Activated CD4-positive, alpha-beta T cell treated with anti-CD3 and anti-CD28 coated beads for 24 hours (primary cell): ENCODE results near the gene ALLC.
"Not testable (repeated sequence)": the region's sequence is repeated elsewhere in the genome, so short reads cannot be mapped to it uniquely, and the experiment has no call there.

ENCODE experiments used
- DNase-seq, 2 donors: peaks; one replicate each; pipeline ENCODE4 v3.0.0-alpha.2; 2020; ENCODE audit warnings: low read depth in 2 of 2

ALLC gene

GRCh38 chr2:3654531-3655225, 3.3 kb upstream of the ALLC start:
- DNase-seq = no peak

DNA sequence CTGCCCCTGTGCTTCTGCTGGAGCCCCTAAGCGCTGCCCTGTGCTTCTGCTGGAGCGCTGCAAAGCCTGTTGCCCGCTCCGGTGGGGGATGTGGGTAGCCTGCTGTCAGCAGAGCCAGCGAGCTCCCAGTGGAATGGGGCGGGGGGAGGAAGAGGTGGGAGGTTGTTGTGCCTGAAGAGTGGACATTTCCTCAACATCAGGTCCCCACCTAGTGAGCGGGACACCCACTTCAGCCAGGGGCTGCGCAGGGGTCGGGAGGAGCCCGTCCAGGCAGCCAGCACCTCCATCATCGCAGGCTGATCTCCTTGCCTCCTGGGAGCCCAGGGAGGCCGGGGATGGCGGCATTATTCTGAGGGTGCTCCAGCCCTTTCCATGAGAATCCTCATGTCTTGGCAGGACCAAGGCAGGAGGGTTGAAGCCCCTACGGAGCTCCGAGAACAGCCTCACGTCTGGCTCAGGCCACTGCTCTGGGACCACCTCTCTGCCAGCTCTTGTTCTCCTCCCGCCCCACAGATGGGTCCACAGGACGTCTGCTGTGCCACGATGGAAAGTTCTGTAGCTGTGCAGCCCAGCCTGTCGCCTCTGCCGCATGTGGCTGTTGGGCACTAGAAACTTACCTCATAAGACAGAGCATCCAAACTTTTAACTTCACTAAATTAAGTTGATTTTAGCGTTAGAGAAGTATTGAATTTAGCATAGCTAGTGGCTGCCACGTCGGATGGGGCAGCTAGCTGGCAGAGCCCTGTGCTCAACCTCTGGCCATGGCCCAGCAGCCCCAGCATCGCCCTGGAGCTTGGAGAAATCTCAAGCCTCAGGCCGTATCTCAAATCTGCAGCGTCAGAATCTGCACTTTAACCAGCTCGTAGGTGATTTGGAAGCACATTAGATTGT, 1.9 kb upstream of the ALLC start:
- no peak for DNase-seq

DNA sequence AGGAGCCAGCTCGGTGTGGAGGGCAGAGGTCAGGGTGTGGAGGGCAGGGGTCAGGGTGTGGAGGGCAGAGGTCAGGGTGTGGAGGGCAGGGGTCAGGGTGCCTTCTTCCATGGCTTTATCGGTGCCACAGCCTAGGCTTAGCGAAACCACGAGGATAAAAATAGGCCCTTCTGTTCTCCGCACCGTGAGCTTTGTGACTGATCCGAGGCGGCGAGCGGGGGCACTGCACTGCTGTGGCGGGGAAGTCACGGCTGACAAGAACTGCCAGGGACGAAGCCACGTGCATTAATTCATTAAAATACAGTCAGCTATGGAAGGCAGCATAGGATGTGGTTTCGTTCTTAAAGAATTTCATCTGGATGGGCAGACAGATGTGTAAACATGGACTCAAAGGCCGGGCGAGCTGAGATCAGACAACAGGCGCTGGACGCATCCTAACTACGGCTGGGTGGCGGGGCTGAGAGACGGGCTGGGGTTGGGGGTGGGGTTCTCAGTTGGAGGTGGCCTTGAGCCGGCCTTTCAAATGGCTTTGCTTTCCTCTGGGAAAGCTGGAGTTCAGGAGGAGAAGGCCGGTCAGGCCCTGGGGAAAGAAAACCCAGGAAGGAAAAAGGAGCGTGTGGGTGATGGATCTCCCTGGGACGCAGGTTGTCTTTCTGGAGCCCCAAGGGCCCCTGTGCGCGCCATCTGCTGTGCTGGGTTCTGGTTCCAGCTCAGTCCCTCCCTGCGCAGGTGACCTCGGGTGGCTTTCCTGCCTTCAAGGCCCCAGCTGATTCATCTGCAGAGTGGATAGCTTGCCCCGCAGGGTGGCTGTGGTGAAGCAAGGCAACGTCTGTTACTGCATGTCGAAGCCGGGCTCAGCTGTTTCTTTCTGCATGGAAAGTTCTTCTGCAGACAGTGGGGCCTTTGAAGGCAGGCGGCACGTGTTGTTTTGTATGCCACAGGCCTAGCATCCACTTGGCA, 958 bp upstream of the ALLC start:
- DNase-seq = no peak

DNA sequence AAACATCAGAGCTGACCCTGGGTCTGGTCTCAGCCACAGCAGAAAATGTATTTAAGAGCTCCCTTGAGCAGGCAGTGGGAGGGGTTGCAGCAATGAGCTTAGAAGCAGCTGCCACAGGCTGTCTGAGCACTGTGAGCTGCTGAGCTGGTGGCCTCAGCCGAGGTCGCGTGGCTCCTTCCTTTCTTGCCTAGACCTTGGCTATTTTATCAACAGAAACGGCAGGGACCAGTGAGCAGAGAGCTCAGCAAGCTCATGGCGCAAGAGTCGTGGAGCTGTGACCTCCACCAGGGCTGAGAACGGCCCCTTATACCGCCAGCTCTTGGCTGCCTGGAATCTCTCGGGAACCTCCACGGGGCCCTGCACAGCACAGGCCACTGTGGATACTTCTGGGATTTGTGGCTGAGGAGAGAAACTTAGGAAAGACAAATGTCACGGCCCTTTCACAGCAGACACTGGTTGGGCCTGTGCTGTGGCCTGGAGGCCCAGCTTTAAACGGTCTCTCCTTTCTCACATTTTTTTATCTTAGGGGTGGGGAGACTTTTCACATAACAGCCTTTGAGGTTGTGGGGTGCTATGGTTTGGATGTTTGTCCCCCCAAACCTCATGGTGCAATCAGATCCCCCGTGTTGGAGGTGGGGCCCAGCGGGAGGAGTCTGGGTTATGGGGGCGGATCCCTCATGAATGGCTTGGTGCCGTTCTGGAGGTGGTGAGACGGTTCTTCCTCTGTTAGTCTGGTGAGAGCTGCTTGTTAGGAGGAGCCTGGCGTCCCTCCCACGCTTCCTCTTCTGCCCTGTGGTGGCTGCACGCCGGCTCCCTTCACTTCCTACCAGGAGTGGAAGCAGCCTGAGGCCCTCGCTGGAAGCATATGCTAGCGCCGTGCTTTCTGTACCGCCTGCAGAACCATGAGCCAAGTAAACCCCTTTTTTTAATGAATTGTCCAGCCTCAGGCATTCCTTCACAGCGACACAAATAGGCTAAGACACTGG, 1.7 kb downstream of the ALLC start:
- no peak for DNase-seq

- not testable (repeated sequence) for DNase-seq
These were observed 2.6 kb downstream of the ALLC start for GRCh38 chr2:3660640-3661039.

- DNase-seq = no peak
These were observed 3.2 kb downstream of the ALLC start for GRCh38 chr2:3661149-3661660.

DNA sequence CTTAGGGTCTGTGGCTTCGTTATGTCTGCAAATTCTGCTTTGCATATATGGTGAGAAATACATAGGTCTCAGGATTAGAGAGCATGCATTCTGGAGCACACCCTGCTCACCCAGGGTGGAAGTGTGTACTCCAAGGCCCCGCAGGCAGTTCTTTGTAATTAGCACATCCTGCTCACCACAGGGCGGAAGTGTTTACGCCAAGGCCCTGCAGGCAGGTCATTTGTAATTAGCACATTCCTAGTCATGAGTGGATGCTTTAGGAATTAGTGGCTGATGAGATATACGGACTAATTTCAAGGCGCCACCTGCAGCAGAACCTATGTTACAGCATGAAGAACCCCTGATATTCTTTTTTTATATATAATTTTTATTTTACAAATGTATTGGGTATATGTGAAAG, 4.2 kb downstream of the ALLC start:
- DNase-seq = no peak

DNA sequence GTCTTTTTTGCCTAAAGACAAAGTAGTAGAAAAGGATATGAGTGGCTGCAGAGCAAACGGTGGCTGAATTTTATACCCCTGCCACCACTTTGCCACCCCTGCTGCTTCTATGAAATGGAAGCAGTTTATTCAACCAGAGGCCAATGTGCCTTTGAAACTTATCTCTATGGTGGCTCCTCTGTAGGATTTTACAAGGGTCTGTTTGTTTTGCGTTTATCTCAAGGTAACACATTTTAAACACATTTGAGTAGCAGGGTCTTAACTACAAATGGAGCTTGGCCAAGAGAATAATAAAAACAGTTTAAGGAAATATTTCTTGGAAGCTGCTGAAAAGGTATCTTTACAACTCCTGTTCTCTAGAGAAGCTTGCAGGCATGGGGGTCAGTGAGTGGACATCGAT, 6.1 kb downstream of the ALLC start:
- no peak for DNase-seq

DNA sequence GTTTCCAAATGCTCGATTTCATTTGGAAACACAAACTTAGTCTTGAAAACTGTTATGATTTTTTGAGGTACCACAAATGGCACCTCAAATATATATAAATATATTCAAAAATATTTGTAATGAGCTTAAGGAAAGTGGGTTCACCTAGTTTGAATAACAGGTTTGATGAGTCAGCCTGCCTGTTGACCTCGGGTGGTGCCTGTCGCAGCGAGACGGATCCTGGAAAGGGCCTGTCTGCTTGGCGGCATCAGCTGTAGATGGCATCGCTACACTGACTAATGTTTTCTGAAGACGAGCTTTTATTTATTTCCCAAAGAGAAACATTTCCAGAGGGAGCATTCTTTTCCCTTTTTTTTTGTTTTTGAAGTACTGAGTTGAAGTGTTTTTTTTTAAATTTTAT, 6.9 kb downstream of the ALLC start:
- no peak for DNase-seq

- no peak for DNase-seq
These were observed 8.0 kb downstream of the ALLC start for GRCh38 chr2:3665886-3666612.

DNA sequence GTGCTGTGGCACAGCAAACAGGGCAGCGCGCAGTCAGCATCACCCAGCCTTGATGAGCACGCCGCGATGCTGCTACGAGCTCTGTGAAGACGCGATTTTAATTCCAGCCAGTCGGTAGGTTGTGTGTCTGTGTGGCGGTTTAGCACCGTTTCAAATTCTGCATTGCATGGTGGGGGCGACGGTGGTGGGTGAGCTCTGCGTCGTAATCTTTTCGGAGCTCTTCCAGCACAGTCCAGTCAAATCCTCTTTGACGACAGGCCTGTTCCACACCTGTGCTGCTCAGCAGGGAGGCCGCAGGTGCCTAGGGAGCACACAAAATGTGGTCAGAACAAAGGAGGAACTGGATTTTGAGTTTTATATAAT, 8.6 kb downstream of the ALLC start:
- no peak for DNase-seq

DNA sequence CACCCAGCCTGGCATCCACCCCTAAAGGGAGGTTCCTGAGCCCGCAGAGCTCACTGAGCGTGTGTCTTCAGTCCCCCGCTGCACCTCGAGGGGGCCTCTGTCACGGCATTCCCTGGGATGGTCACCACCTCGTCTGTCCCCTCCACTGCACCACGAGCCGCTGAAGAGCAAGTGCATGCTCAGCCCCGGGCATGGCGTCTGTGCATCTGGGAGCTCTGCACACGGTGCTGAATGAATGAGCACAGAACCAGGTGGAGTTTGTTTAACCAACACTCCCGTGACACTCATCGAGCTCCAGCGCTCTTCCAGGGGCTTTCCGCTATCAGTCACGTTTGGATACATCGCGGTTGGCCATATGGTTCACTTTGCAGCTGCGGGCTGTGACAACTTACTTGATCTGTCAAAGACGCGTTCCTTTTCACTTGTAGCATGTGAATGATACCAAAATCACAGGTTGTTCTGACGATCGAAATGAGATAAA, 9.2 kb downstream of the ALLC start:
- DNase-seq = no peak

DNA sequence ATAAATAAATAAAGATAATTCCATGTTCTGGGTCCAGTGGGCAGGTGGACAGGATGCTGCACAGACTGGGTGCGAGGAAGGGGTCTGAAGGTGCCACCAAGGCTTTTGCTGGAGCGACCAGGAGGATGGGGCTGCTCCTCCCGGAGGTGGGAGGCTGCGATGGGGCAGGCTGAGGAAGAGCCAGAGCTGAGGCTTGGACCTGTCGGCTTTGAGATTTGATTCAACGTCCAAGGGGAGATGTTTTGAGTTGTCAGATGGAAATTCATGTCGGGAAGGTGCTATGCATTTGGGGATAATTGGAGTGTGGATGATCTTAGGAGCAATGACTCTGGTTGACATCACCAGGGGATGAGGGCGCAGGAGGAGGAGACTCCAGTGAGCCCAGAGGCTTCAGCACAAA, 11.7 kb downstream of the ALLC start:
- no peak for DNase-seq

GRCh38 chr2:3670376-3670775, 12.4 kb downstream of the ALLC start:
- DNase-seq = no peak

DNA sequence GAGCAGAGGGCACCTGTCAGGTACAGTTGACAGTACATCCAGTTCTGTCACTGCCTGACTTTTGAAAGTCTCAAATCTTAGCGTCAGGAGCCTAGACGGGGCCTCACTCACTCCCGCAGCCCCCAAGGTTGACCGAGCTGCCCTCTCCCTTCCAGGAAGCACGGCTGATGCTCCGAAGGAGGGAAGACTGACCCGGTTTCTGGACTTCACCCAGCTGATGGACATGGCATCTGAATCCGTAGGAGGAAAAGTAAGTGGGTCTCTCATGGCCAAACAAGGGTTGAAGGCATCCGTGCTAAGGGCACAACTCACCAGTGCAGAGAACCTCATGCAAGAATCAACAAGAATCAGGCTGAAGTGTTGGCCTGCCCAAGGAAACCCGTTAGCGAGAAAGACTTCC, 12.9 kb downstream of the ALLC start:
- DNase-seq = no peak

GRCh38 chr2:3672861-3673678, 15.1 kb downstream of the ALLC start:
- no peak for DNase-seq

- DNase-seq = no peak
These were observed 16.3 kb downstream of the ALLC start for GRCh38 chr2:3674066-3674845.

DNA sequence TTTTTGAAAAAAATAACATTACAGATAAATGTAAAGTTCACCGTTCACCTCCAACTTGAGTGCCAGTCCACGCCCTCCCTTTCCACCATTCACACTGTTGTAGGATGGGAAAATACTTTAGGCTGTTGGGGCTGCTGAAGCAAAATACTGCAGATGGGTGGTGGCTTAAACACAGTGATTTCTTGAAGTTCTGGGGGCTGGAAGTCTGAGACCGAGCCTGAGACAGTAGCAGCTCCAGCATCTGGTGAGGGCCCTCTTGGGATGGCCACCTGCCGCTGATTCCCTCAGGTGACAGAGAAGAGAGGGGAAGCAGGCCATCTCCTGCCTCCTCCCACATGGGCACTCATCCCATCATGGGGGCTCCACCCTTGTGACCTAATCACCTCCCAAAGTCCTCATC, 17.7 kb downstream of the ALLC start:
- no peak for DNase-seq
